Hepatocyte (in vitro differentiated cells): ENCODE results near the gene ZNF444.

Experiments used
- CTCF ChIP-seq: fragments of 200-600 bp; sonication (generic); IDR thresholded peaks from 2 replicates; pipeline ENCODE4 v1.5.1; 2016; ENCODE audit warnings: antibody characterized with exemption, mild to moderate bottlenecking; ENCODE audit not compliant: poor library complexity
- EZH2 ChIP-seq: fragments of 200-600 bp; sonication (generic); IDR thresholded peaks from 2 replicates; pipeline ENCODE4 v1.6.1; 2016; ENCODE audit warnings: antibody characterized with exemption, mild to moderate bottlenecking, borderline replicate concordance

DNA sequence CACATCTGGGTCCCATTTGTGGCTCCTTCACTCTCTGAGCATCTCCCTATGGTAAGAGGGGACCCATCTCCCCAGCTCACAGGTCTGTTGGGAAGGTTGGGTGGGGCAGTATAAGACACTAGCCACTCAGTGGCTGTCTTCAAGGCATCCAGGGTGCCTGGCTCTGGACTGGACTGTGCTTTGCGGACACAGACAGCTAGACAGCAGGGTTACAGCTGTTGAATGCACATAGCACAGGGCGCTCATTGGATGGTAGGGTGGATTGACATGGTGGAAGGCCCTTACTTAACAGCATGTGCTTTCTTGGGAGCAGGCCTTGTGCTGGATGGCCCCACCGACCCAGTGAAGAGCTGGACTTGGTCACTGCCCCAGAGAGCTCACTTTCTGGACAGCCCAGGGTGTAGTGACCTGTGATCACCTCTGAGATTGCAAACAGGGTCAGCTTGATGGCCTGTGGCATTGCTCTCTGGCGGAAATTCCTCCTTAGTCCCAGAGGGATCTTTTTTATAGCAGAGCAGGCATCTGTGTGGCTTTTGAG, 1.9 kb downstream of the ZNF444 start:
- TF ChIP-seq EZH2 (no peak), CTCF (no peak)
